HG03432 (cell line): ENCODE measurements around the gene MYOM1.
A peak's percentile ranks its signal among the peaks of the same experiment; 100 is the strongest.

Experiments used
- ATAC-seq: cut with Tn5 transposase; IDR thresholded peaks from one replicate; pipeline ENCODE4 v1.9.1; 2021; ENCODE audit warnings: mild to moderate bottlenecking, moderate library complexity; ENCODE audit not compliant: unreplicated experiment

Gene MYOM1

DNA sequence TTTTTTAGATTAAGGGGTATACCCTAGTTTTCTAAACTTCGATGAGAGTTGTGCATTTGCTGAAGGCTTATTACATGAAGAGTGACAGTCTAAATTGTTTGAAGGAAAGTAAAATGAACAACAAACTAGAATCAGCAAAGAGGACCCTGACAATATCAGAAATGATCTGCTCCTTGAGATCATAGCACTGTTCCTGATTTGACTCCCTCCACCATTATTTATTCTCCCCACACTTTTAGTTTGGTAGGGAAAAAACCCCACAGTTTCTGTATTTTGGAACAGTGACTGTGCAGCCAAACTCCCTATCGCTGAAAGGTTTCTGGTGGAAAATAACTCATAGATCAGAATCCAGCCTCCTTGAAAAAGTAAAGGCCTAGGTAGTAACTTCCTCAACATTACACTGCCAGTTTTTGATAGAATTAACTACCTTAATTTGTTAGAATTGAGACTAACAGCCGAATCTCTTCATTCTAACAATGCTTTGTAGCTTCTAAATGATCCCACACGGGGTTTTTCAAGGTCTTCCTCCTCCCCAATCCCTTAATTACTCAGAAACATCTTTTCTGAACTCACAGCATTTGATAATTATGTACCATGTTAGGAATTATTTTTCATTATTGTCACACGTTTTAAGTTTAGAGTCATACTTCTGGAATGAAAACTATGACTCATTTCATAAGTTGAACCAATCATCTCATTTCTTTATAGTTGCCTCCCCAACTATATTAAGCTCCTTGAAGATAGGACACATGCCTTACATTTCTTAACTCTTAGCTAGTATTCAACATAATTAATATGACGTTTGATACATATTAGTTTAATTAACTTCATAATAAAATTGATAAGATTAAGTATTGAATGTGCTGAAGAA is 30.7 kb upstream of the MYOM1 start:
- no peak for ATAC-seq

DNA sequence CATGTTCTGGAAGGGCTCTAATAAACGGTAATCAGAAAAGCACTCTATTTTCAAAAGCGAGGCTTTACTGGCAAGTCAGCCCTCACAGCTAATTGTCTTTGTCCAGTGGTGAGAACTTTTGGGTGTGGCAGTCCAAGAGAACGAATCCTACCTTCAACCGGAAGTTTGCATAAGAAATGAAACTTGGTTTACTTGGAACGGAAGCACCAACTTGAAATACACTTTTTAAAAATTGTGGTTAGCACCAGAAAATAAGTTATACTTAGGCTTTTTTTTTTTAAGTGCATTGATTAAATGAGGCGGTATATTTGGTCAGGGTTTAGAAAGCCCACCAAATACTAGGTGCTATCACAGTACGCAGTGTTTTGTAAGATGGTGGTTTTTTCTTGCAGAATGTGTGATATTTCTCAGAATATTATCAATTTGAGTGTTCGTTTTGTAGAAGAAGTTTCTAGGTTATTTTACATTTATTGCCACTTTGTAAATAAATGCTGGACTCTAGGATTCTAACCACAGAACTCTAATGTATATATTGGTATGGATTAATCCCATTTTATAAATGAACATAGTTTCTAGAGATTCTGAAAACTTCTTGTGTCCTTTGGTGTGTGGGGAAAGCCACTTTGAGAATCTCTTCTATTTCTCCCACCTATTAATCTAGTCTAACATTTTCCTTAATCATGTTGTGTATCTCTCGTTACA is 29.0 kb upstream of the MYOM1 start:
- no peak for ATAC-seq

DNA sequence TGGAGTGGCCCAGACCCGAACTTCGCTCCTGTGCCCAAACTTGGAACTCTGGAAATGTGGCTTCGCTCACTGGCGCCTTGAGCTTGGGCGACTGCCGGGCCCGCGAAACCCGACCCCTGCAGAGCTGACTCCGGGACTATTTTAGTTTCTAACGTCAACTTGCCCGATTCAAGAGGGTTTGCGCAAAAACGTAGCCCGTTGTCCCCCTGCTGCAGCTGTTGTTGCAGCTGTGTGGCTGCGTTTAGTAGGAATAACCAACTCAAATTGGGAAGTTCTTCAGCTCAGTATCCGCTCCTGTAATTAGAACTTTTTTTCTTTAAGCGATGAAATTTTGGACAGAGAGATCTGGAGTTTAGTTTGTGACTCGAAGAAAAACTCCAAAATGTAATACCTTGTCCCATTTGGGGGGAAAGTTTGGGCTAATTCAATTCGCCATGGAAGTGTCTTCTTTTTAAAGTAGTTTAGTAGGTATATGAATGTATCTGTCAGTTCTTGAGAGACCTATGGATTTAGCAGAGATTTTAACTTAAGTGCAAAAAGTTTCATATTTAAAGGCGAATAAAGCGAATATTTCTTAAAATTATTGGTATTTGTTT is 28.4 kb upstream of the MYOM1 start:
- ATAC-seq = no peak

DNA sequence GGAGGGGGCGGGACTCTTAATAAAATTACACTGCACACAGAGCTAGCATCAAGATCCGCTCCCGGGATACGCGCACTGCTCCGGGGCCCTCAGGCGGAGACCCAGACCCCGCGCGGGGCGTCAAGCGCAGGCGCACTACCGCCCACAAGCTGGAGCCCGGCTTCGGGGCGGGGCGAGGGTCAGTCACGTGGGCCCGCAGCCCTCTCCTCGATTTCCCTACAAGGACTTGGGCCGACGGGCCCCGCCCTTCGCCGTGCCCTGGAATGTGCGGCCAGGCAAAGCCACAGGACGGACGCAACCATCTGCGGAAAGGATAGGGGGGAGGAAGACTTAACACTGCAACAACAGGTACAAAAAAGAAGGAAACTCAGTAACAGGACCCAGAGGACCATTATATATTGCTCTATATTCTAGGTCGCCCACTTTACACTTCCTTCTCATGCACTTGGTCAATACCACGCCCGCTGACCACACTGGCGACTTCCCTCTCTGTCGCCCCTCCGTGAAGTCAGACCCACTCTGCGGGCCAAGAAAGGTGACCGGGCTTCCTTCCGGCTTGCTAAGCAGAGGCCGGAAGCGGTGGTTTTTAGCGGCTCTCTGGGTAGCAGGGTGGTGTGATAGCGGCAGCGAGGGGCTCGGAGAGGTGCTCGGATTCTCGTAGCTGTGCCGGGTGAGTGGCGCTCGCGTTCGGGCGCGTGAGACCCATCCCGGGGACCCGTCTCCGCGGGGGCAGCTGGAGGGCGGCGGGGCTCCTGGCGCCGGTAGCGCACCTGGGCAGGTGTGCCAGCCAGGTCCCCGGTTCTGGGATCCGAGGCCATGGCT is 27.7 kb upstream of the MYOM1 start, which contains the start of gene MYL12A:
Gene MYL12A, plus strand, starts transcription at position 562 of the 822 bp plus-strand sequence. CDS start 5,447 bp downstream, outside the sequence.
- peak; percentile 86 for ATAC-seq

DNA sequence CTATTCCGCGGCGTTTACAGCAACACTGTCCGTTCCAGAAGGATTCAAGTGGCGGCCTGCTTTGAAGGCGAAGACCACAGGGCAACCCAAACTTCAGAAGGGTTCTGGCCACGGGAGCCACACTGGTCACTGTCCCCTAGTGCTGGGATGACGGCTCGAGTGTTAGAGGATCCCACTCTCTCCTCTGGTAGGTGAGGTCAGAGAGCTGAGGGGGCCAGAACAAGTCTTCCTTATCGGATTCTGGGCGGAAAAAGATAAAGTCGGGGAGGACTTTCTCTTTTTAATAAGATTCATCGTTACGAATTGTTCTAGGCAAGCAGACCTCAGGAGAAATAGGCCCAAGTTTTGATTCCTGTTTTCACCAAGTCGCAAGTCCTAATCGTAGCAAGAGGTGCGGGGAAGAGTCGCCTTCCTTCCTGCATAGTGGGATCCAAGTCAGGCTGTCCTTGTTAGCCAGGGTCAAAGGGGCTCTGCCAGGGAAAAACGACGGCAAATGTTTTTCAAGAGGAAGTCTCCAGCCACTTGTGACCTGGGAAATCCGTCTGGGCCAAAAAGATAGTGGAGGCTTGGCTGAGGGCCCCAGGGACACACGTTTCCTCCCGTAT is 27.0 kb upstream of the MYOM1 start:
- ATAC-seq = no peak

DNA sequence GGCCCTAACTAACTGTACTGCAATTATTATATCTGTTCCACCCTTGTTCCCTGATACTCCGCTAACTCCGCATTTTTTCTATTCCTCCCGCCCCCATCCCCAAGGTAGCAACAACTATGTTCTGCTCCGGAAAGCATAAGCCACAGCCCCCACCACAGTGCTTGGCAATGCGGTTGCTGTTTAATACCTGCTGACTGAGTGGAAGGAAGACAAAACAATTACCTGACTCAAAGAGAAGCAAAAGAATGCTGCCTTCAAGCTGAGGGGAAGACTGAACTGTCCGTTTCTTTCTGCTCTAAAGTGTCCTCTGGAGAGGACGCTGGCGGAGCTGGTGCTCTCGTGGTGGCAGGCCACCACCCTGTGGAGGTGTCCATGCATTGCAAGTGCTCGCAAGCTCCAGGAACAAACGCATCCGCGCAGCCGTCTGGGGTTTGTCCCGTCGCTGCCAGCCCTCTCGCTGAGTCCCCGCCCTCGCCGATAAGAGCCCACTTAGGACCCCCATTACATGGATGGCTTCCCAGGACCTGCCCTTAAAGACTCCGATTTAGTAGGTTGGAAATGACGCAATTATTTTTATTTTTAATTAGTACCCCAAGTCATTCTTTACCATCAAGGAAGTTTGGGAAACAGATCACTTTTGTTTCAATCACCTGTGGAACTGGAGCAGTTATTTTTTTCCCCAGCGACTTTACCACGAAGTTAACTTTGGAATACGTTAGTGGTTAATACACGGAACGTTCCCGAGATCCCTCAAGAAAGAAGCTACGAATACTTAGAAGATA is 26.3 kb upstream of the MYOM1 start:
- ATAC-seq = peak; percentile 53

DNA sequence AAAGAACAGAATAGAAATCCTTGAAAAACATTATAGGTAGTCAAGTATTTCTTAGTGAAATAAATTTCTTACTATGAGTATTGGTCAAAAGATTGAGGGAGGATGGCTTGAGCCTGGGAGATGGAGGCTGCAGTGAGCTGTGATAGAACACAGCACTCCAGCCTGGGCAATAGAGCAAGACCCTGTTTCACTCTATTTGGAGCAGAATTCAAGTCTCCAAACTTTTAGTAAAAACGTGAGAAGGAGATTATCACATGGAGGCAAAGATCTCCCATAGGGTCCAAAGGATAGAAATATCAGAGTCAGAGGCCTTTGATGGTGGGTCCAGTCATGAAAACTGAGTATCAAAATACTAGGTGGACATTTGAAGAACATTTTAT is 25.4 kb upstream of the MYOM1 start:
- ATAC-seq = no peak

DNA sequence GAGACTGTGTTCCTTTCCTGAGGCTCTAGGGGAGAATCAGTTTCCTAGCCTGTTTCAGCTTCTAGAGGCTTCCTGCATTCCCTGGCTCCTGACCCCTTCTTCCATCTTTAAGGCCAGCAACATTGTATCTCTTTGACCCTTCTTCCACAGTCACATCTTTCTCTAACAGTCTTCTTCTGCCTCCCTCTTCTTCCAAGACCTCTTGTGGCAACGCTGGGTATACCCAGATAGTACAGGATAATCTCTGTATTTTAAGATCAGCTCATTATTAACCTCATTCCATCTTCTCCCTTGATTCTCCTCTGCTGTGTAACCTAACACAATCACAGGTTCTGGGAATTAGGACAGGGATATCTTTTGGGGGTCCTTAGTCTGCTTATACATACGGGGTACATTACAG is 19.0 kb upstream of the MYOM1 start:
- no peak for ATAC-seq

DNA sequence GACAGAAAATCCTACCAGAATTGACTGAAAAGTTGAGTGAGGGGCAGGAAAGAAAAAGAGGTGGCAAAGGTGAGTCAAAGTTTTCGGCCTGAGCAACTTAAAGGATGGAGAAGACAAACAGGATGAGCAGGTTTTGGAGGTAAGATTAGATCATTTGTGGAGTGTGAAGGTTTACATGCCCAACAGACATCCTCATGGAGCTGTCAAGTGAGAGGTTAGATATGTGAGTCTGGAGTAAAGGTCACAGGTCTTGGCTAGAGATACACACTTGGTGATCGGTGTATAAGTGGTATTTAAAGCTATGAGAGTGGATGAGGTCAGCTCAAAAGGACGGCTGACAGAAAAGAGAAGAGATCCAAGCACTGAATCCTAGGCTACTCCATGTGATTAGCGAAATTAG is 16.7 kb upstream of the MYOM1 start:
- ATAC-seq = no peak

DNA sequence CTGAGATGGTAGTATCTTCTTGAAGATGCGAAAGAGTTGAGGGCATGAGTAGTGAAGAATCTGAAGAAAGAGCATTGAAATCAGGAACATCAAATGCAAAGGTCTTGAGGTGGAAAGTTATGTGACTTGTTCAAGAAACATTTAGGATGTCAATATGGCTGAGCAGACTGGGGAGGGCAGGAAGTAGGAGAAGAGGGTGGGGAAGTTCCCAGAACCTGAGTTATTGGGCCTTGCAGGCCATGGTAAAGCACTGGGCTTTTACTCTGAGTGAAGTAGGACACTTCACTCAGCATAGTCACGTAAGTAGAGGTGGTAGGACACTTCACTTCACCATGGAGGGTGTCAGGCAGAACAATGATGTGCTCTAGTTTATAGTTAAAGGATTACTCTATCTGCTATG is 16.1 kb upstream of the MYOM1 start:
- no peak for ATAC-seq

DNA sequence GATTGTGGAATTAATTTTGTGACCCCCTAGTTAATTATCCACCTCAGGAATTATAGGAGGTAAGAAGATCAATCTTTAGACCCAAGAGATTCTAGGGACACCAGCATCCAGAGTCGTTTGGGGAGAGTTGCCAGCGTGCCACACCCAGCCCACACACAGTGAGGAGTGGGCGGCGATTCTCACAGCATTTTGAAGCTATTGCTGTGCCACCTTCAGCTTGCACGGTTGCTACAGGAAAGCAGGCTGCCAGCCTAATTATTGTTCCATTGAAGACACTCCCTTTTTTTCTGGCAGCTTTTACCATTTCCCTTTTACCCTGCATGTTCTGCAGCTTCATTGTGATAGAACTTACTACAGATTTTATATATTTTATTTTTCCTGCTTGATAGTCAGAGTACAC is 14.7 kb upstream of the MYOM1 start:
- no peak for ATAC-seq

DNA sequence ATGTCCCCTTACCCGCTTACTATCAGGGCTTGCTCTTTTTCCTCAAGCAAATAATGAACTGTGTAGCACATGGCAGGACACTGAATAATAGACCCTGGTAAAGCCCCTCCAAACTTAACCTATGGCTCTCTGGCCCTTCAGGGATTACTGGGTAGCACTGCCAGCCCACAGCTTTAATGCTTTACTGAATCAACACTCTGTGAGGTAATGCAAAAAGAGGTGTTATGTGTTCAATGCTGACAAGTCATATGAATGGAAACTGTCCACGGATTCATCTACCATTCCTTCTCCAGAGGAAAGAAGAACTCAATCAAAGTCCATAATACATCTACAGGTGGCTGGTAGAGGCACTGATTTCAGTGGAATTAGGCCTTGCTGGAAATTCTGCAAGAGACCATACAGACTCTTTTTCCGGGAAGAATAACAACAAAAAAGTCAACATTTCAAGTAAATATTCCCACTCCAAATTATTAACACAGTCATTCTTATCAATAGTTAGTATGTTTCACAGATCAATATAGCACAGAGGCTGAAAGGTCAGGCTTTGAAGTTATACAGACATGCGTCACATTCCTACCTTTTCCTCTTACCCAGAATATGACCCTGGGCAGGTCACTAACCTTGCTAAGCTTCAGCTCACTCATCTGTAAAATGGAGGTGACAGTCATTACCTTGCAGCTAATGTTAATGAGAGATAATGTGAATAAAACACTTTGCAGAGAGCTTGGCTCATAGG is 13.8 kb upstream of the MYOM1 start:
- ATAC-seq = no peak

DNA sequence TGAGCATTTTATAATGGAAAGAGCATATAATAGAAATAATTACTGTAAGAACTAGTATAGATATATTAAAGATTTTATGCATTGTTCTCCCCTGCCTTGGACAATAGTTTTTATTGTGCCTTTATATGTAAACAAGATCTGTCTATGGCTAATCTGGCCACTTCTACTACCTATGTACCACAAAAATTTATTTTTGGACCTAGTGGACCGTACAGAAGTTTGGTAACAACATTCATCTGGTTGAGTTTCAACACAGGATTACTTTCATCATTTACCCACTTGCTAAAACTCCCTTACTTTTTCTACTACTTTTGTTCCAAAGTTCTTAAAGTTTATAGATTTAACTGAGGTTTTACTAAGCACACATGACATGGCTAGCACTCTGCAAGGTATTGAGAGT is 13.2 kb upstream of the MYOM1 start:
- ATAC-seq = no peak

DNA sequence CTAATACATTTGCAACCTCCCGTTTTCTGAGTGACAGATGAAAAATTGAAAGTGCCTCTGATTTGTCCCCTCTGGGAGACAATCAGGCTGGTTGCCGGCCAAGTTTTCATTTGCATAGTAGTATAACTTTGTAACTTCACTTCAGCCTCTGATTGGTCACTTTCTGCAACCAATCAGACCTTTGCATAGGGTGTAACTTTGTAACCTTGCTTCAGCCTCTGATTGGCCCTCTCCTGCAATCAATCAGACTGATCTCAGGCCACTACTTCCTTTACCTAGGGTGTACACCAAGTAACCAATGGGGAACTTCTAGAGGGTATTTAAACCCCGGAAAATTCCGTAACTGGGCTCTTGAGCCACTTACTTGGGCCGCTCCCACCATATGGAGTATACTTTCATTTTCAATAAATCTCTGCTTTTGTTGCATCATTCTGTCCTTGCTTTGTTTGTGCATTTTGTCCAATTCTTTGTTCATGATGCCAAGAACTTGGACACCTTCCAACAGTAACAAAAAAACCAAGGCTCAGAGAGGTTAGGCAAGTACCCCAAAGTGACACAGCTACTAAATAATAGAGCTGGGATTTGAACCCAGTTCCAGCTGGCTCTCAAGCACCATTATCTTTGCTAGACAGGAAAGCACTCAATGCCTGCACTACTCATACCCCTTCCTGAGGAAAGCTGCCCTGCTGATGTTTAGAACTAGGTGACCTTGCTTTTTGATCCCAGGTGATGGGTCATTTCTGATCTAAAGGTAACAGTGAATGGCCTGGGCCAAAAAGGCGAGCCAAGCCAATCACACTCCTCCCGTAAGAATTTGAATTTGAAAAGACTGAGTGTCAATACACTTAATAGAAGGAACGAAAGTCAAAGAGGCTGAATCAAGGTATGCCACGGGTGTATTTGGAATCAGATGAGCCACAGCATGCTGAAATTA is 10.9 kb upstream of the MYOM1 start:
- no peak for ATAC-seq

DNA sequence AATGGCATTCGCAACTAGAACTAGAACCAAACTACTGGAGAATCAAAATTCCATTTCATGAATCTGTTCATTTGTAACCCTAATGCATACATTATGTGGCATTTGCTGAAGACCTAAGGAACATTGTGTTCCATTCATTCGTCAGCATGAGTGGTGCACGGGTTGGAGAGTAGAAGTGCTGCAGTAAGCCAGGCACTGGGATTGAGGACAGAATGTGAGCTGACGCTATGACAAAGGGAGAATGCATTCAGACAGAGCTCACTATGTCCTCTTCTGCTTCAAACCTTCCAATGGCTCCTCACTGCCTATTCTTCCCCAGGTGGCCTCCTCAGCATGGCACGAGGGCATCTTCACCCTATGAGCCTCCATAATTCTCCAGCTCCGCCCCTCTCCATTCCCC is 6.3 kb upstream of the MYOM1 start:
- ATAC-seq = no peak

DNA sequence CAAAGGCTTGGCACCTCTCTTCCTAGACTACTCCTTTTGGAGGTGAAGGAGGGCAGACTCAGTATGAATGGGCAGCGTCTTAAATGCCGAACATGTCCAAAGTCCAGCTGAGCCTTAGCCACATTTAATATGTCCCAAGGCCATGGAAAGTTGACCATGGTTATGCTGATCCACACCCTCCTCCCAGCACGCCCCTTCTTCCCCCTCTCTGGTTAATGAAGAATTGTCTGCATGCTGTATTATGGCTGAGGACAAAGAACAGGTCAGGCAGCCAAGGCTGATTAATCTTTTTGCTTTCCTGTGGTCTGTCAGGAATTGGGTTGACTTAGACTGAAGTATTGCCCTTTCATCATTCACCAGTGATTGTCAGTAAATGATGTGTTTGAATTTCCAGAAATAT is 5.8 kb upstream of the MYOM1 start:
- no peak for ATAC-seq

DNA sequence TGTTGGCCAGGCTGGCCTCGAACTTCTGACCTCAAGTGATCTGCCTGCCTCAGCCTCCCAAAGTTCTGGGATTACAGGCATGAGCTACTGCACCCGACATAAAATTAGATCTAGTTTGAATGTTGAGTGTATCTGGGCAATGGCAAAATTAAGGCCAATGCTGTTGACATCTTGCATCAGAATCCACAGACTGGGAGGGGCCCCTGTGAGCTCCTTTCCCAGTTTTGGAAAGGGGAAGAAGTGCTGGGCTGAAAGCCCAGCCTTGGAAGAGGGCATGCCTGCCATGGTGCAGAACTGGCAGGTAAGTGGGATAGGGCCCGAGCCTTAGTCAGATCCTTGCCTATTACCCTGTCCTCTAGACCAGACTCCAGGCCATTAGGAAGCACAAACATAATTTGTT is 4.5 kb upstream of the MYOM1 start:
- ATAC-seq = no peak

DNA sequence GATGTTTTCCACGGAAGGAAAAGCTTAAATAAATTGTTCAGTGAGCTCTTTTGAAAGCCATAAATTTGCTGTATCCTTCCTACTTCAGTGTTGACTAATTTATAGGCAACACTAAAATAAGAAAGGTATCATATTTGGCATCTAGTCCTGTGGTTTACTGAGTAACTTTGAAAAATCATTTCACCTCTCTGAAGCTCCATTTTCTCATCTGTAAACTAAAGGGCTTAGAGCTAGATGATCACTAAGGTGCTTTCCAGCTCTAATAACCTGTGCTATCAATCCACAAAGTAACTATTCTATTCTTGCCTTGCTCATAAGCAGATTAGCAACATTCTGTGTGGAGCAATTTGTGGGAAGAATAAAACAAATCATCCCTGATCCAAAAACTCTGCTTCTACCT is 3.6 kb upstream of the MYOM1 start:
- no peak for ATAC-seq
